ENCODE measurements around the gene FRS2.

GRCh38 chr12:69467366-69467765 lies 2.8 kb upstream of the FRS2 start:
- TF ChIP-seq SMC3 (IDR thresholded peaks at IDR 0.05; ENCODE audit: low read depth, low read length) (no peak), CTCF (conservative IDR thresholded peaks at IDR 0.05; ENCODE audit: low read depth, low read length) (no peak), MAZ (IDR thresholded peaks at IDR 0.05; ENCODE audit: borderline replicate concordance, low read depth, low read length) (no peak), ELK1 (IDR thresholded peaks at IDR 0.05; ENCODE audit: borderline replicate concordance, low read depth, low read length) (no peak), POLR2A (IDR thresholded peaks at IDR 0.05; ENCODE audit: low read depth, low read length) (no peak), RFX5 (IDR thresholded peaks at IDR 0.05; ENCODE audit: low read depth, low read length) (no peak)
